Measurements from ENCODE around the gene STN1.

STN1 gene

GRCh38 chr10:103892181-103892580, 25.8 kb downstream of the STN1 start:
- DNase-seq, result no peak

- DNase-seq, result no peak
Observed at GRCh38 chr10:103890688-103891087, 27.3 kb downstream of the STN1 start.

- DNase-seq, result no peak
Observed at GRCh38 chr10:103890194-103890658, 27.8 kb downstream of the STN1 start.

- DNase-seq, result no peak
Observed at GRCh38 chr10:103889121-103889720, 28.8 kb downstream of the STN1 start.

- DNase-seq, result no peak
Observed at GRCh38 chr10:103888113-103888841, 29.7 kb downstream of the STN1 start.

GRCh38 chr10:103885617-103886016, 32.4 kb downstream of the STN1 start:
- no peak for DNase-seq

GRCh38 chr10:103884681-103885139, 33.3 kb downstream of the STN1 start:
- DNase-seq, result no peak

GRCh38 chr10:103882285-103883007, 35.5 kb downstream of the STN1 start:
- no peak for DNase-seq

- DNase-seq, result no peak
Observed at GRCh38 chr10:103881416-103882284, 36.3 kb downstream of the STN1 start.

- no peak for DNase-seq
Observed at GRCh38 chr10:103879831-103880230, 38.2 kb downstream of the STN1 start.

- DNase-seq, result no peak
Observed at GRCh38 chr10:103879409-103879808, 38.6 kb downstream of the STN1 start.

GRCh38 chr10:103877861-103878260, 40.1 kb downstream of the STN1 start:
- no peak for DNase-seq

- no peak for DNase-seq
Observed at GRCh38 chr10:103876155-103876554, 41.8 kb downstream of the STN1 start.

GRCh38 chr10:103874730-103875129, 43.3 kb downstream of the STN1 start:
- DNase-seq, result no peak

- no peak for DNase-seq
Observed at GRCh38 chr10:103872137-103872931, 45.6 kb downstream of the STN1 start.

- no peak for DNase-seq
Observed at GRCh38 chr10:103871006-103871405, 47.0 kb downstream of the STN1 start.

GRCh38 chr10:103870516-103870915, 47.5 kb downstream of the STN1 start:
- DNase-seq, result no peak

GRCh38 chr10:103869336-103869735, 48.6 kb downstream of the STN1 start:
- DNase-seq, result no peak

- DNase-seq, result no peak
Observed at GRCh38 chr10:103868200-103868599, 49.8 kb downstream of the STN1 start.

- DNase-seq, result no peak
Observed at GRCh38 chr10:103861505-103861904, 56.5 kb downstream of the STN1 start.

GRCh38 chr10:103859161-103860086, 58.6 kb downstream of the STN1 start:
- DNase-seq, result no peak
